HS-5 (cell line): ENCODE measurements around the gene PDE9A.

Source experiments
- DNase-seq: peaks from one replicate; pipeline ENCODE4 v3.0.0-alpha.2; 2012; ENCODE audit warnings: low read depth

The PDE9A gene

DNA sequence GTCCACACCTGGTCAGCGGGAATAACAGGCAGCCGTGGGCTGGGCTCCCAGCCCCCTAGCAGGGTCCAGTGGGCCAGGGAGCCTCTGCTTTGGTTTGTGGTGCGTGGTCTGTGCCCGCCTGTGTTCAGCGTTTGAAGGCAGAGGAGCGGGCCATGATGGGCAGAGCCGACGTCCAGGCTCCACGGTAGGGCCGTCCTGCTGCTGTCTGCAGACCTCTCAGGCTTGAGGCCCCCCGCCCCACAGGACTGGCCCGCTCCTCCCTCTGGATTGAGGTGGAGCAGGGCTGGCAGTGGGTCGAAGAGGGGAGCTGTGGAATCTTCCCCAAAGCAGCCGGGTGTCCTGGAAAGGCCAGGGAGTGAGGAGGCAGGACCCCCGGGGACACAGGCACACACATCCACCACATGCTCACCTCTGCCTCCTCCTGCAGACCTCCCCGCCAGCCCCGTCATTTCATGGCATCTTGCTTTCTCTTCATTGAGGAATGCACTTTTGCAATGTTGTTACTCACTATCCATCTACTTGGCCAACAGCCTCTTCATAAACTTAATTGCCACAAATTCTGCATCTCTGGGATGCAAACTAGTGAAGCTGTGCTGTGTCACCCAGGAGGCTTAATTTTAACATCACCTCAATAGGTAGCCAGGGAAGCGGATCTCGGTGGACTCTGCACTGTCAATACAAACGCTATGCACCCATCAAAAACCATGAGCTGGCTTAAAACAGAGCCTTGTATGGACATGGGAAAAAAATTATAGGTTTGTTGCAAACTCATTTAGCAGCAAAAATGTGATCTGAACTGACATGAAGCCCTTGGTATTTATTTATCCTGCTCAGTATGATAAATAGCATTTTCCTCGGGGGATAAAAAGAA, 85.9 kb downstream of the PDE9A start:
- peak; percentile 41 for DNase-seq

DNA sequence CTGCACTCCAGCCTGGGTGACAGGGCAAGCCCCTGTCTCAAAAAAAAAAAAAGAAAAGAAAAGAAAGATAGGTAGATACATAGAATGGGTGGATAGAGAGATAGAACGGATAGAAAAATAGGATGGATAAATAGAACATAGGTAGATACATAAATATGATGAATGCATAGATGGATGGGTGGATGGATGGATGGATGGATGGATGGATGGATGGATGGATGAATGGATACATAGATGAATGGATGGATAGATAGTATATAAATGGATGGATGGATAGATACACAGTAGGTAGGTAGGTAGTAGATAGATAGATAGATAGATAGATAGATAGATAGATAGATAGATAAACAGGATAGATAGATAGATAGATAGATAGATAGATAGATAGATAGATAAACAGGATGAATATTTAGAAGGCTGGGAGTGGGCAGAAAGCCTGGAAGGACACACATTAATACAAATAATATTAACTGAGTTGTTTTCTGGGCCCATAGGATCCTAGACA, 87.0 kb downstream of the PDE9A start:
- DNase-seq, result no peak

DNA sequence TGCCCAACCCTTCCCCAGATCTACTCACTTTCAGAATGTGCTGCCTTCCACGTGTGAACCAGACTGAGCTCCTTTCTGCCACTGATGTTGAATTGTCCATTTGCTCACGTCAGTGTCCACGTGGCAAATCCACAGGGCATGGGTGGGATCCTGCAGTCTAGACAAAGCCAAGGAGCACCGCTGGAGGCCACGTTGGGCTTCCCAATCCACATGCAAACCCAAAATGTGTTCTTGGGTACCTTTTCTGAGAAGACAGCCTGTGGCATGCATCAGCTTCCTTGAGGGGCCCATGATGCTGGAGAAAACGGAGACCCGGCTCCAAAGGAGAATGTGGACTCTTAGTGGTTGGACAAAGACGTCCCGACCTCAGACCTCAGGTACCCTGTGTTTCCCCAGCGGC, 87.6 kb downstream of the PDE9A start:
- no peak for DNase-seq

DNA sequence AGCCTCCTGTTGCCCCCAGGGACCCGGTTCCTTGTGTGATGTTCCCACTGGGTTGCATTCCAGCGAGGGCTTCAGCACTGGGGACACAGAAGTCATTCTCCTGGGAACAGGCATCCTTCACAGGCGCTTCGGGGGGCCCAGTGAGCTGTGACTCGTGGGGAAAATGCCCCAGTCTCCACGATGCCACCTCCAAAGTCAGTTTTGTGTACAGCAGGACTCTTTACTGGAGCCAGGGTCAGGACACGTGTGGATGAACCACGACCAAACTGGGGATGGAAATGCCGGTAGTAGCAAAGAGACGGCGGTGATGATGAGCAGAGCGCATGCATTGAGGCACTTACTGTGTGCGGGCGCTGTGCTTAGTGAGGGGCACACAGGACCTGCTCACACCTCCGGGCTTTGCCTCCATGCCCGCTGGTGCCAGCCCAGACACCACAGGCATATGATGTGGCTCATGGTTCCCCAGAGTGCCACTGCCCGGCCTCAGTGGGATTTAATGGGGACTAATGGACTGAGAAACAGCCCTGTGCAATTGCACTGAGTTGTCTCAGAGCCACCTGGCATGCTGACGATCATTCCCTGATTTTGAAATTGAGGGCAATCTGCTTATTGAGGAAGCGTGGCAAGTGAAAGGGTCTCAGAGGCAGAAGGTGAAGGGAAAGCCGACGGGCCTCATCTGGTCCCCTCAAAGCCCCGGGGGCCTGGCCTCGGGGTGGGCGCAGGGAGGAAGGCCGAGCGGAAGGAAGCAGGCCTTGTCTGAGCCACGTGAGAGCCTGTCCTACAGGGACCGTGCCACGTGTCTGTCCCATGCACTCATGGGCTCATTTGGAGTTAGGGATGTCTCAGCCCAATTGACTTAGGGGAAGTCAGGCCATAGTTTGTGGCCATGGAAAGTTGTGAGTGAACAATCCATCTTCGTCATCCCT, 91.4 kb downstream of the PDE9A start:
- no peak for DNase-seq

DNA sequence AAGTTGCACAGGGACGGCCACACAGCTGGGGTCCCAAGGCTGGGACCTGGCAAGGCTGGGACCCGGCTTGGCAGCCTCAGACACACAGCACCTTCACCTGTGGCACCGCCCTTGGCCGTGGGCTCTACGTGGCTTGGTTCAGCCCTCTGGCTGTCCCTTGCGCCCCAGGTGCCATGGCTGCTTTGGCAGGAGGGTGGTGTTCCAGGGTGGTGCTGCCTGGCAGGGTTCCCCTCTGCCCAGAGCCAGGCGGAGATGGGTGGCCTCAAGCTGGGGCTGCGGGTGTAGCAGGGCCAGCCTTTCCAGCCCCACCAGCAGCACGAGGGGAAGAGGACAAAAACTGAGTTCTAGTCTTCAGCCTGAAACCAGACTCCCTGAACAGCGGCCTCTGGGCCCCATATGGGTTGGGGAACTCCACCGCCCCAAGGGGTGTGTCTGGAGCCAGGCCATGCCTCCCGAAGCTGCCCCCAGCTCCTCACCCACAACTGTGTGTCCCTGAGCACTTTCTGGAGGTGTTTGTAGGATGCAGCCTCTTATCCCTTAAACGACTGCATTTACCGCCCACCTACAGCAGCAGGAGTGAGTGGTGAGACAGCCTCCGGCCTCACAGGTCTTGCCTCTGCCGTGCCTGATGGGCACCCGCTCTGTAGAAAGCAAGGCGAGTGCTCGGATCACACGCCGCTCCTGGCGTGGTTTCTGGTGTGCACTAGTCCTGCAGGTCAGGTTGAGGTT, 92.3 kb downstream of the PDE9A start:
- no peak for DNase-seq

DNA sequence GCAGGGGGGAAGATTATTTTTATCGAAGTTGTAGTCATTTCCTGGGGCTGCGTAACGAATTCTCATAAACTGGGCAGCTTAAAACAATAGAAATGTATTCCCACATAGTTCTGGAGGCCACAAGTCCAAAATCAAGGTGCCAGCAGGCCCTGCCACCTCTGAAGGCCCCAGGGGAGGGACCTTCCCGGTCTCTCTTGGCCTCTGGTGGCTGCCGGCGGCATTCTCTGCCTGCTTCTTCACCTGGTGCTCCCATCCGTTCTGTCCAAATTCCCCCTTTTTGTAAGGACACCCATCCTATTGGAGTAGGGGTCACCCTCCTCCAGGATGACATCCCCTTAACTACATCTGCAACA, 92.8 kb downstream of the PDE9A start:
- DNase-seq, result no peak

DNA sequence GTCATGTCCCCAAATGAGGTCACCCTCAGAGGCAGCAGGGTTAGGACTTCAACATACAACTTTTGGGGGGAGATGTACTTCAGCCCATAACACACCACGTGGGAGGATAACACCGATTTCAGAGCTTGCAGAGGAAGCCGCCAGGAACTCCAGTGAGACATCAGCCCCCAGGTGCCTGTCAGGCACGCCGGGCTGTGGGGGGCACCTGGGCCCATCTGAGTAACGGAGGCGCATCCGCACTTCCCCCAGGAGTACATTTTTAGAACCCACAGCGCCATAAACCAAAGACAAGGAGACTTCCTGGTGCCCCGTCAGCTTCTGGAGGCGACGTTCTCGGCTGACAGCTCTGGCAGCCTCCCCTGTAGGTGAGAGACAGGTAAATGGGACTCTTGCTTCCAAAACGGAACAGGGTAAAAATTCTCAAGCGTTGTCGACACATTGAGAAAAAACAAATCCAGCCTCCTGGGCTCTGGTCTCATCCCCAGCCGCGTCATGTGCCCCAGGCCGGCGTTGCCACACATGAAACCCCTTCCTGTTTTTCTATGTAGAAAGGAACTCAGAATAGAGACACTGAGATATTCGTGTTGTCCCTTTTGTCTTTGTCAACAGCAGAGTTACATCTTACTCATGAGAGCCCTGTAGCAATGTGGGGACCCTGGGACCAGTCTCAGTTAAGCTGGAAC, 93.3 kb downstream of the PDE9A start:
- no peak for DNase-seq

DNA sequence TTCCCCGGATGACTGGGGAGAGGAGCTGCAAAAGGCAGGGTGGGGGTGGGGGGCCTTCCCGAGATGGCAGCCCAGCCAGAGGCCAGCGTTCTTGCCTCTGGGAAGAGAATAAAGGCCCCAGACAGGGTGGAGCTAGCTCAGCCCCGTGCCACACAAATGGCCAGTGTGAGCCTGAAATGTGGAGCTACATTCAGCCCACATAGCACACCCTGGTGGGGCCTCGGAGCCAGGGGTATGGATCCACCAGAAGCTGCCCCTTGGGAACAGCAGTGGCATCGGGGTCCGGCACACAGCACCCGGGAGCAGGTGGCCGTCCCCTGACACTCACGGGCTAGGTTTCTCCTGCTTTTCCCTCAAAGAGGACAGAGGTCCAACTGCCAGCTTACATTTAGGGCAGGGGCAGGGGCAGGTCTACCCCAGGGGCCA, 93.9 kb downstream of the PDE9A start:
- DNase-seq, result no peak

DNA sequence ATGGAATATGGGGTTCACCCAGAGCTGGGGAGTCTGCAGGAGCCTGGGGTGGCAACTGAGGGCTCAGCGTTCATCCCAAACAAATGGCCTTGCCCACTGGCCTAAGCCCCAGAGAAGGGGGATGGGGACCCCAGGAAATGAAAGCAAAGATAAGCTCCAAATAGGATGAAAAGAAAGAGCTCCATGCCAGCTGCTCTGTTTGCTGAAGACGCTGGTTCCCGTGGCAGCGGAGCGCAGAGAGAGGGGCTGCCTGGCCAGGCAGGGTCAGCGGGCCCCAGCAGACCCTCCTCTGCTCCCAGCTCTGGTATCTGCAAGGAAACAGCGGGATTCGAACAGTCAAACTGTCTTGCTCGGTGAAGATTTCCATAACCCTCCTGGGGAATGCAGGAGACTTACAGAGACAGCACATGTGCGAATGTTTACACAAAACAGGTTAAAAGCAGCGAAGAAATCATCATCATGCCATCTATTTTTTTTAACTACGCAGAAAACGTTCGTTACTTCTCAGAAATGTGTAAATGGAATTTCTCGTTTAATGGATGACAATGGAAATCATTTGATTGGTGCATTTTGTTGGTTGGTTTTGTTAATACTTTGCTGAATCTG, 94.4 kb downstream of the PDE9A start:
- no peak for DNase-seq

DNA sequence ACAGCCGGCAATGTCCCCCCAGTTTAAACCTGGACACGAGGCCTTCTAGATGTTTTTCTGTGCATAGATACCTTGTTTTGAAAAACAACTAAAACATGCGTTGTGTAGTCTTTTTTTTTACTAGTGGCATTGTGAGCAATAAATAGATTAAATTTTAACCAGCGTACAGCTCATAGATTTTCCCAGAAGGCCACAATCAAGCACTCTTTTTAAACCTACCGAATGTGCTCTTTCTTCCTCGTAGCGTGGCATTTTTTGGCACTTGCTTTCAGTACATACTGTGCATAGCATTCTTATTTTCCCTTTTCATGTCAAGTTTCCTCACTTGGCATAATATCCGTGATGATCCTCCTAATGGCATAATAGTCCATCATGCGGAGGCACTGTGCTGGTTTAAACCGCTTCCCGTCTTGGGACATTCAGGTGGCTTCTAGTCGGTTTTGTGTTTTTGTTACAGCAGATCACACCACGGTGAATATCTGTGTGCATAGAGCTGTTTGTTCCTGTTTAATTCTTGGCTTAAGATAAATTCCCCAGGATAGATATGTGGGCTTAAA, 95.3 kb downstream of the PDE9A start:
- DNase-seq, result no peak

DNA sequence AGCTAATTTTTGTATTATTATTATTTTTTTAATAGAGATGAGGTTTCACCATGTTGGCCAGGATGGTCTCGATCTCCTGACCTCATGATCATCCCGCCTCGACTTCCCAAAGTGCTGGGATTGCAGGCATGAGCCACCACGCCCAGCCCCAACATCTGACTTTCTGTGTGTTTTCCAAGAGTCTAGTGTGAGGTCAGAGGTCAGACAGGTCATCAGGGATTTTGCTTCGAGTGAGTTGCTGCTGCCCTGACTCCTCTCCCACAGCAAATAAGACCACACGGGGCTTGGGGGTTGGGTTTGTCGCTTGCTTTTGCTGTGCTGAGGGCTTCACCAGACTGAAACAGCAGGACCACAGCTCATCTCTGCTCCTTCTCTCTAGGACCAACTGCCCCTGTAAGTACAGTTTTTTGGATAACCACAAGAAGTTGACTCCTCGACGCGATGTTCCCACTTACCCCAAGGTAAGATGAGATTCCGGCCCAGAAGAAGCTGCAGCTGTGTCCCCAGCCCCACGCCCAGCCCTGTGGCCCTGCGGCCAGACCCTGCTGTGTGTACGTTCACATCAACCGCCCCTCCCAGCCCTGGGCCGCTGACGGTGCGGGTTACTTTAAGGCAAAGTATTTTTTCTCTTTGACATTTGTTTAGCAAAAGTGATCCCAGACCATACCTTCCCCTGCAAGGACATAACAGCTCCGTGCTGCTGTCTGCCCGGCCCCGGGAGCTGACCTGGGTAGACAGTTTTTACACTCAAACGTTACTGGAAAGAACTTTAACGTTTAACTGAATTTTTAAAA, 97.5 kb downstream of the PDE9A start:
- no peak for DNase-seq

DNA sequence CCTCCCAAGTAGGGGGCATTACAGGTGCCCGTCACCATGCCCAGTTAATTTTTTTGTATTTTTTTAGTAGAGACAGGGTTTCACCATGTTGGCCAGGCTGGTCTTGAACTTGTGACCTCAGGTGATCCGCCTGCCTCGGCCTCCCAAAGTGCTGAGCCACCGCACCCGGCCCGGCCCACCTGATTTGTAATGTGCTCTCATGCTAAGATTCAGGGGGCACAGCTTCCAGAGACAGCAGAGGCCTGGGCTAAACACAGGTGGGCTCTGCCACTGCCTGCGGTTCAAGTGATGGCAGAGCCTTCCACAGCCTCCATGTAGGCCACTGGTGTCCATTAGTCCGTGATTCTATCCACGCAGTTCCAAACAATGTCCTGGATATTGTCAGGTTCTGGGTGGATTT, 98.4 kb downstream of the PDE9A start:
- DNase-seq, result no peak

DNA sequence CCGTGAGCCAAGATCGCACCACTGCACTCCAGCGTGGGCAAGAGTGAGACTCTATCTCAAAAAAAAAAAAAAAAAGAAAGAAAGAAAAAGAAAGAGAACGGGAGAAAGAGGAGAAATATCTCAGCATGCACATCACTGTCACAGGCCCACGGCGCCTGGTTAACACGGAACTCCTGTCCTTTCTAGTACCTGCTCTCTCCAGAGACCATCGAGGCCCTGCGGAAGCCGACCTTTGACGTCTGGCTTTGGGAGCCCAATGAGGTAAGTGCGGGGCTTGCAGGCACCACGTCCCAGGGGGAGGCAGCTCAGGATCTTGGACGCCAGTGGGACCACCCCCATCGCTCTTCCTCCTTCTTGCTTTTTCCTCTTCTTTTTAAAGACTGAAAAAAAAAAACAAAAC, 100.4 kb downstream of the PDE9A start:
- no peak for DNase-seq

DNA sequence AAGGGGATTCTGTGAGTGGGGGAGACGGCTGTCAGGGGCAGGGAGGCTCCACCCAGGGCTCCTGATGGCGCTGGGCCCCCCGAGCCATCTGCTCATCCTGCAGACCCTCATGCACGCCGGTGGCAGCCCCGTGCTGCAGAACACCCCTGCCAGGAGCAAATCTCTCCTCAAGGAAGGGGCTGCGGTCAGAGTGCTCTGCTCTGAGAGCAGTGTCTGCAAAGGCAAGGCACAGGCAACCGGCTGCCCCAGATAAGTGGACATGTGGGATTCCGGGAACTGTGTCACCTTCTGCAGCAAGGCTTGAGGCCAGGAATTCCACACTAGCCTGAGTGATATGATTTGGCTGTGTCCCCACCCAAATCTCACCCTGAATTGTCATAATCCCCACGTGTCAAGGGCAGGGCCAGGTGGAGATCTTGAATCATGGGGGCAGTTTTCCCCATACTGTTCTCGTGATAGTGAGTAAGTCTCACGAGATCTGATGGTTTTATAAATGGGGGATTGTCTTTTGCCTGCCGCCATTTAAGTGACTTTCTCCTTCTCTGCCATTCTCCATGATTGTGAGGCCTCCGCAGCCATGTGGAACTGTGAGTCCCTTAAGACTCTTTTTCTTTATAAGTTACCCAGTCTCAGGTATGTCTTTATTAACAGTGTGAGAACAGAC, 101.0 kb downstream of the PDE9A start:
- no peak for DNase-seq

DNA sequence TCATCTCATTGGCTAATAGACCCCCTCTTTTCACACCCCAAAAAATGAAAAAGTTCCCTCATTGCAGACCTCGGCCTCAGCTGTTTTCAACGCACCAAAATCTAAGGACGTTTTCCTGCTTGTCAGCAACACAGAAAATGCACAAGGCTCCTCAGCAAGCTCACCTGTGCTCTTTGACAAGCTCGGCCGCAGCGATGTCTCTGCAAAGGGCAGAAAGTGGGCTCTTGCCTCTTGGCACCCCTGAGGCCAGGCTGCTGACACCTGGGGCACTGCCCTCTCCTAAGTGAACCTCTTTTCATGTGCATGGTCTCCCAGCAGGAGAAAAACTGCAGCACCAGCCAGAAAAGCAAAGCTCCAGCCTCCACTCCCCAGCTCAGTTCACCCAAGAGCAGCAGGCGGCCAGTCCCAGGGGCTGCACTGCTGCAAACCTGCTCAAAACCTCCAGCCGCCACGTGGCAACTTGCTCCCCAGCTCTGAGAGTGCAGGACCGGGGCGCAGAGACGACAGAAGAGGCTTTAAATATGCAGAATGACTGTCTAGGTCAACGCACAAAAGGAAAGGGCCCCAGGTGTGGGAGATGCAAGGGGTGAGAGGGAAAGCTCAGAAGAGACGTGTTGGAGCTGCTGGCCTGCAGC, 101.7 kb downstream of the PDE9A start:
- no peak for DNase-seq

DNA sequence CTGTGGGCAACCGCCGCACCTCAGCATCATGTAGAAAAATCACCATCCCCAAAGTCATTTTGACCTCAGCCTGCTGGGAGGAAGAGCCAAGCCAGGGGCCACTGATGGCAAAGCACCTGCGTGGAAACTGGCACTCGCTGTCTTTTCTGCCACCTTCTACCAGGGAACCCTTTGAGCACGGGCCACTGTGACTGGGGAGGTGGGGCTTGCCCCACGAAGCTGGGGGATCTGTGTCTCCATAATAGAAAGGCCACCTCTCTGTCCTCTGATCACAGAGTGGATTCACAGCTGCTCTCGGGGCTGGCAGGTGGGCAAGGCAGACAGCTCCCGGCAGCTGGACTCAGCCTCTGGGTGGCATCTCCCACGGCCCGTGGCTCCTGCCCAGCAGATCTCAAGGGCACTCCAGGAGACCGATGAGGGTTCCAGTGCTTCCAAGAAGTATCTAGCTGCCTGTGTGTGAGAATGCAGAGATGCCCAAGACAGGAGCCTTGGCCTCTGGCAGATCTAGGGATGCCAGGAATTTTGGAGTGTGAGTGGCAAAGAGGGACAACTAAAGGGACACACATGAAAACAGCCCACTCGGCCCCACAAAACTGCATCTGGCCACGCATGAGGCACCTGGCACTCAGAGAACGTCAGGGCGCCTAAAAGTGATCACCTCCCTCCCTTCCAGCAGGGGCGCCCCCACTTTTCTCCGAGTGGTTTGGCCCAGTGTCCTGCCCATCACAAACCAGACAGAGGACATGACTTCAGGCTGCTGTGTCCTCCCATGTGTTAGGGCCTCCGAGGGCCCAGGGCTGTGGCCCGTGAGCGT, 102.6 kb downstream of the PDE9A start:
- DNase-seq, result no peak

DNA sequence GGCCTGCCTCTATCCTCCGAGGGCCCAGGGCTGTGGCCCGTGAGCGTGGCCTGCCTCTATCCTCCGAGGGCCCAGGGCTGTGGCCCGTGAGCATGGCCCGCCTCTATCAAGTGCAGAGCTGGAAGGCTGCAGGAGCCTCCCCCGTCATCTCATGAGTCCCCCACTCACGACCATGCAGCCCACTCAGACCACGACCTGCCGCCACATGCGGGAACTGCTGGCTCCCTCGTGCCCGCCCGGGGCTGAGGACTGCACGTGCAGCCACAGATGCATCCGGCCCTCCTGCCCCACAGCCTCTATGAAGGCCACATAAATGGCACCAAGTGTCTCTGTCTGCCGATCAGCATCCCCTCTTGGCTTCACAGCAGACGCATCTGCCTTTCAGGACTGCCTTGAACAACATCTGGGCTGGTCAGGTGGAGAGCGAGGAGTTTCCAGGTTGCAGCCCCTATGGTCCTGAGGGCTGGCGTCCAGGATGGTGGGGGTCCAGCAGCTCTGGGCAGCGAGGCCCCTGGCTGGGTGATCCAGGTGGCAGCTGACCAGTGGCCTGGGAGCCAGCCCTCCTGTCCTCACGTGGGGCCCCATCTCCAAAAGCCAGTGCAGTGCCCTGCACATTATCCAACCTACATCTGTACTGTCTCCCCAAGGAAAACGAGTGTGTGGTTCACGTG, 103.3 kb downstream of the PDE9A start:
- no peak for DNase-seq

DNA sequence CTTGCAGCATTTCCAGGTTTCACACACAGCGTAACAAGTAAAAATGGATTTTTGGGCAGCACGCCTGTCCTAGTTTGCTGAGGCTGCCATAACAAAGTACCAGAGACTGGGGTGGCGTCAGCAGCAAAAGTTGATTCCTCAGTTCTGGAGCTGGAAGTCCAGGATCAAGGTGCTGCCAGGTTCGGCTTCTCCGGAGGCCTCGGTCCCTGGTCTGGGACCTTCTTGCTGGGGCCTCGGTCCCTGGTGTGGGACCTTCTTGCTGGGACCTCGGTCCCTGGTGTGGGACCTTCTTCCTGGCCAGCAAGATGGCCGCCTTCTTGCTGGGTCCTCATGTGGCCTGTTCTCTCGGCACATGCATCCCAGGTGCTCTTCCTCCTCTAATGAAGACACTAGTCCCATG, 104.0 kb downstream of the PDE9A start:
- DNase-seq, result no peak
